Measurements from ENCODE around the gene VEZT.

Gene VEZT

DNA sequence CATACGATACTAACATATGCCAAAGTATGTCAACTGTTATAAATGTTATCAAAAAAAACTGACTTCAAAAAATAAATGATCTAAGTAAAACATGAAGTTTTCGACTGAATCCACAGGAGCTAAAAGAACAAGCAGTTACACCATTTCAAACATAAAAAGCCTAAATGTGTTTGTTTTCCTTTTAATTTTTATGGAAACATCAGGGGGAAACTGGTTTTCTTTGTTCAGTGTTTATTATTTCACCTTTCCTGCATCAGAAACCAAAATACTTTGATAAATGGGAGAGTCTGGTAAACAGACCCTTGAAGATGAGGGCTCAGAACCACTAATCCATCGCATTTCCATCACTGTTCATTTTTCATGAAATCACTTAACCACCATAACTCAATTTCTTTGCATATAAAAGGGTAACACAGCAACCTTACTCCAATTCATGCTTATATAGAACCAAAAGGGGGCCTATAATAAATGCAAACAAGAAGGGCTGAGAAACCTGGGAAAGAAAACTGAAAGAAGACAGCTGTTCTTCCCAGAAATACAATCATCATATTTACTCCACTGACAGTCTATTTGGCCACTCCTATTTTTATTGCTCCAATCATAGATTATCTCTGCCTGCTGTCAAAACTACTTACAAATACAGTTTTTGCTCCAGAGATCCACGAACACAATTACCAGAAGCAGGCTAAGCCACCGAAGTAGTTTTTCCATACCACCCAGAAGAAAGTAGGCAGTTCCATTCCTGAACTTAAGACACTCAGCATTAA is 17.3 kb upstream of the VEZT start:
- no peak for DNase-seq

DNA sequence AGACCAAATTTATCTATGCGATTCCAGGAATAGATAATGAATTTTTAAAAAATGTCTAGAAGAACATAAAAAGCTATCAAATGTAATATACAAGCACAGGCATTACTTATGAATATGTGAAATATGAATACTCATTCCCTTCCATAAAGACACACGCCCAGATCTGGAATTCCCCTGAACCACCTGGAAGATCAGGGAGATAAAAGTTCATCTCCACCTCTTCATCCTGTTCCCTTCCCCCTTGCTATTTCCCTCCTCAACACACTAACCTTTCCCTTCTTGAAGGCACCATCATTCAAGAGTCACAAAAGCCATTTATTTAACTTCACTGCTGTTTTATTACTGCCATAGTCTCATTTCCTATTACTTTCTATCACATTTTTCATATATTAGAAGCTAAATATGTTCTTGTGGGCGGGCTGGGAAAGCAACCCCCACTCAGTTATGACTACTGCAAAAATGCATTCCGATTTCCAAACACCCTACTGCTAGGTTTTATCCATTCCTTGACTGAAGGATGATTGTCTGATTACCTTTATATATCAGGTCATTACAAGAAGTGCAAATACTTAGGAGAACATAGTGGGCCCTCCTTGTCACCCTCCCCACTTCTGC is 16.4 kb upstream of the VEZT start:
- no peak for DNase-seq

DNA sequence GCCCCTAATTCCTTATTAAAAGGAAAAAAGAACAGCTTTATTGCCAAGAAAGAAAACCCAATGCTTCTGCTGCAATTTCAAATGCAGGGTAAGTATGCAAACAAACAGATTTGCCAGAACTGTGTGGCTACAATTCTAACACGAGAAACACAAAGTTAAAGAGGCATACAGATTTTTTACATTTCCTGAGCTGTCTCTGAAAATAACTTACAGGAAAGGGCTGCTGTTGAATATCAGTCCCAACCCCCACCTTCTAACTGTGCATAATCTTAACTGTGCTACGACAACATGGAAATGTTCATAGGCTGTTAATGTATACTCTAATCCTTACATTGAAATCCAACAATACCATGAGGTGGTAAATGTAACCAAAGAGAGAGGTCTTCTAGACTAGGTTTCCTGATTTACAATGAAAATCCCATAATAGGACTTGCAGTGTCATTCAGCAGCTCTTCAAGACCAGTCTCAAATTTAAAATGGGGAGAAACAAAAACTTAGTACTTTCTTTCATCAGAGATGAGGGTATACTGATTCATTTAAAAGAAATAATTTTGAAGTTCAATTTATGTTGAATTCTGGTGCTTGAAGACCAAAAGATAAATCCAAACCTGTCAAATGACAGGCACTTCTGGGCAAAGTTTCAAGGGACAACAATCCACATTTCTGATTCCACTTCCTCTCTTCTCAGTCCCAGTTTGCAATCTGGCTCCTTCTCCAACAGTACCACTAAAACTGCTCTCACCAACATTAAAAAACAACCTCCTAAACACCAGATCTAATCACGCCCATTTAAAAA is 14.7 kb upstream of the VEZT start:
- no peak for DNase-seq

DNA sequence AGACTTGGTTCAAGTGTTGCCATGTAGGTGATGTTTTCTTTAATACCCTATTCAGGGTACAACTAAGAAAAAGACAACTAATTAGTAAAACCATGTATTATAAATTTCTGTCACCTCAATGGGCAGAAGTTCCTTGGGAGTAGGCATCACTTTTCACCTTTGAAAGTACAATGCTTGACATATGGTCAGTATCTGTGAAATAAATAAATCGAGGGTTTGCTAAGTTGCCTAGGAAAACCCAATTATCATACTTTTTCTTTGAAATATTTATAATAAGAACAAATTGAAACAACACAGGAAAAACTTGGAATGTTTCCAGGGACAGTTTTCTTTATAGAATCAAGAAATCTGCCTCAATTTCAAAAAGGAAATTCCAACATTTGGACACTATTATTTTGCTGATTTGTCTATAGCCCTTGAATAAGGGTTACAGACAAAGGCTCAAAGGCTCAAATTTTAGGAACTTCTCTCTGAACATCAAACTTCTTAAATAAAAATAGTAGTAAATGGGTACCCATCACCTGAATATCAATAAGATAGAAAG is 14.0 kb upstream of the VEZT start:
- DNase-seq, result no peak

DNA sequence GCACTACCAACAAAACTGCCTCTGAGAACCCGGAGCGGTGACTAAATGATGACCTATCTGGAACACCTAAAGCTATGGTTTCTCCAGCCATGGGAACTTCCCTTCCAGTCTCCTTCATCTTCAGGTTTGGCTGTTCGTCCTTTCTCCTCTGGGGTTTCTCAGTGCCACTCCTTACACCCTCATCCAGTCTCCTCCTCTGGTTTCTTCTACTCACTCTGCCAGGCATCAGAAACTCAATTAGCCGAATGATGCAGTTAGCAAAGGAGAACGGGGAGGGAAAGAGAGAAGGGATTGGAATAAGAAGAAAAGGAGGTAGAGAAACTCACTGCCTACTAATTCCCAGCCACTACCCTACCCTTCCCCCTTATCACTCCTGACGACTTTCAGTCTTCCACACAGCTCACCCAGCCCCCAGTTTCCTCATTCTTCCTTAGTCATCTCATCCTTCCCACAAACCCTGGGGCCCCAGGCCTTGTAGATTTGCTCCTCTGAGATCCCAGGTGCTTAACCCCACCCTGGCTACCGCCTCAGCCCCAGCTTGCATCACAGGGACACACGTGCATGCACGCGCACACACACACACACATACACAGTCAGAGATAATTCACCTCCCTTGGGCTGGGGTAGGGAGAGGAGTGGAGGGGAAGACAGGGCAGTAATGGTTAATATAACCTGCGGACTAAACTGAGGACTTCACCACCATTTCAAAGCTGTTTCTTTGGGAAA is 13.3 kb upstream of the VEZT start:
- DNase-seq, result no peak

DNA sequence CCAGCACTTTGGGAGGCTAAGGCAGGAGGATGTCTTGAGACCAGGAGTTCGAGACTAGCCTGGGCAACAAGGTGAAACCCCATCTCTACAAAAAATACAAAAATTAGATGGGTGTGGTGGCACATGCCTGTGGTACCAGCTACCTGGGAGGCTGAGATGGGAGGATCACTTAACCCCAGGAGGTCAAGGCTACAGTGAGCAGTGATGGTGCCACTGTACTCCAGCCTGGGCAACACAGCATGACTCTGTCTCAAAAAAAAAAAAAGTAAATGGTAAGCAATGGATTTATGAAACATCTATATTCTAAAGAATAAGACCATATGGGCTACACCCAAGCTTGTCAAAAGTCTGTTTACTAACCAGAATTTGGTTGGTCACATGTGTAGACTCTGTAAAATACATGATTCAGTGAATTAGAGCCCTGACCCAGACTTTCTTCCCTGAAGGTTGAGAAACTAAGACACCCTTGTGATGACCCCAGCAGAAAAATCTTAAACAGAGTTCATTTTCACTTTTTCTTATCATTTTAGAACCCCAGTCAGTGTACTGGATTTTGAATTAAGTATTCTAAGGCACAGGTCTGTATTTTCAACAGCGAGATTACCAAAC is 12.5 kb upstream of the VEZT start:
- no peak for DNase-seq

DNA sequence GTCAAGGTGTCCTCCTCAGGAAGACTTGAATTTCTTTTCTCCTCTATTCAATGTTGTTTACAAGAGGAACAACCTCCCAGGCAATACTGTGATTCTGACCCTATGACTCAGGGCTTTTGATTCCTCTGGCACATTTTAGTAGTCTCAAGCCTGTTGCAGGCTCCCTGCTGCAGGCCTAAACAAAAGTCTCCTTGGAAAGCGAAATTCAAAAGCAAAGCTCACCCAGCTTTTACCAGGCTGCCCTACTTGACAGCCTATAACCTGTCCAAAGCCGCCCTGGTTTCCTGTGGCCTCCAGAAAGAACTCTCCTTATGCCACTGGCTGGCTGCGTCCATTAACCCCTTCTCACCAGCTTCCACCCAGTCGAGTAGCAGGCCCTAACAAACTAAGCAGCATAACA is 11.9 kb upstream of the VEZT start:
- no peak for DNase-seq

DNA sequence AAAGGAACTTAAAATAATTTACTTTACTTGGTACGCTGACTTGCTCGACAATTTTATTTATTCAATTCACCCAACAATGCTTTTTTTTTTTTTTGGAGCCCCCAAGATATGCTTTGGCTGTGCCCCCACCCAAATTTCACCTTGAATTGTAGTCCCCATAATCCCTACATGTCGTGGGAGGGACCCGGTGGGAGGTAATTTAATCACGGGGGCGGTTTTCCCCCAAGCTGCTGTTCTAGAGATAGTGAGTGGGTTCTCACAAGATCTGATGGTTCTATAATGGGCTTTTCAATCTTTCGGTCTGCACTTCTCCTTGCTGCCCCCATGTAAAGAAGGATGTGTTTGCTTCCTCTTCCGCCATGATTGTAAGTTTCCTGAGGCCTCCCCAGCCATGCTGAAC is 10.7 kb upstream of the VEZT start:
- DNase-seq, result no peak

DNA sequence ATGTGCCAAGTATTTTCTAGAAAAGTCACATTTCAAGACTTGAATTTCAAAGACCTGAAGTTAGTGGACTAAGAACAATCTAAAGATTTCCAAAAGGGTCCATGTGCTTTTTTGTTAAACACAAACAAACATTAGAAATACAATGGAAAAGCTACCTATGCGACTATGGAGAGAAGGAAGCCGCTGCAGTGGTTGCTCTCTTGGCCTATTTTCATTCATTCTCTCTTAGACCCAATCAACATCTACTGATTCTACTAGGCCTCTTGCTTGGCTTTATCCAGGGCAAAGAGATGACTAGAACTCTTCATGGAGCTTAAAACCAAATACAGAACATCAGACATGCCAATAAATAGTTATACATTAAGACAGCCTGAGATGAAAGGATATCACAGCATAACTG is 10.2 kb upstream of the VEZT start:
- no peak for DNase-seq

DNA sequence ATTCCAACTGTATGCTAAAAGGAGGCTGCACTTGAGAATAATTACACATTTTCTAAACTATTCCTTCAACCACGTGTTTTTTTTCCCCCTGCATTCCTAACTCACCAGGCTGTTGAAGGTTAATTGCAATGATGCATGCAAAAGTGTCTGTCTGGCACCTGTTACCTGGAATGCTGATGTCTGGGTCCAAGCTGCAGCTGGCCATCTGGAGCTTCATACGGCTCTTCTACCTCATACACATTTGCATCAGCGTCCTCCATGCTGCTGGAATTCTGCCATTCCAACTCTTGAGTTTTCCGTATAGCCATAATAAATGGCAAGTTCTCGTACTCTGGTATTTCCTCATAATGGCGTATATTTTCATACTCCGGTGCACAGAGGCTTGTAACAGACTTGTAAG is 8.9 kb upstream of the VEZT start:
- no peak for DNase-seq

DNA sequence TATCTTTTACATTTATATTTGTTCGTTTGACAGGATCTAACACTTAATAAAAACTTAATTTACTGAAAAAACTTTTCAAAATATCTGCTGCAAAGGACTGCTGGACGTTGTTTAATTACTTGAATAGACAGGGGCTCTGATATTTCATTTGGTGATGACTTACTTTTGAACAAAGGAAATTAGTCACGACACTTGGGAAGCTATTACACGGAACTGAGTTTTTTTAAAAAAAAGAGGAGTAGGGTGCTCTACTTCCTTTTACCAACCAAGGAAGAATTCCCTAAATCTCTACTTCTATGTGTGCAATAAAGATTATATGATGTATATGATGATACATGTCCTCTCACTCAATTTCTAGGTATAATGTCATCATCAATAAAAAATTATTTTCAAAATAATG is 5.0 kb upstream of the VEZT start:
- no peak for DNase-seq

DNA sequence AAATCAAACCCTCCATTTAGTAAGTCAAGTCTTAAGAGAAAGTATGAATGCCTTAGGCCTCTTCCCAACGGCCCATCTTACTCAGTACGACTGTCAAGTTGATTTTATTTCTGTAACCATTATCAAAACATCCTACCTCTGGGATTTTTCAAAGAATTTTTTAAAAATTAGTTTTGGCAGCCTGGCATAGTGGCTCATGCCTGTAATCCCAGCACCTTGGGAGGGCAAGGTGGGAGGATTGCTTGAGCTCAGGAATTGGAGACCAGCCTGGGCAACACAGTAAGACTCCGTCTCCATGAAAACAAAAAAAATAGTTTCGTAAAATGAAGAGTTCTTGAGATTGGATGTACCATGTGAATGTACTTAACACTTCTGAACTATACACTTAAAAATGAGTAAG is 4.5 kb upstream of the VEZT start:
- no peak for DNase-seq

DNA sequence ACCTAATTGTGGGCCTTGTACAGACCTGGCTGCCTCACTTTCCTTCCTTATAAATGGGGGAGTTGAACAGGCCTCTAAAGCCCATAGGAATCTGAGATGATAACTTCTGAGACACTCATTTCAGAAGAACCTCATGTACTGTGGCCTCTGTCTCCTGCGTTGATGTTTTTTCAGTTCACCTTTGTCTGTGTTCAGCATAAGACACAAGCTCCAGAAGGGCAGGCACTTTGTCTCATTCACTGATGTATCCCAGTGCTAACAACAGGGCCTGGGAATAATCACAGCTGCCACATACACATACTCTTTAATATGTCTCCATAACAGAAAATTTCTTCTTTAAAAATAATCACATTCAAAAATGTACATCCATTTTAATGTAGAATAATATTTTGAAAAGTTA is 3.7 kb upstream of the VEZT start:
- DNase-seq, result no peak

DNA sequence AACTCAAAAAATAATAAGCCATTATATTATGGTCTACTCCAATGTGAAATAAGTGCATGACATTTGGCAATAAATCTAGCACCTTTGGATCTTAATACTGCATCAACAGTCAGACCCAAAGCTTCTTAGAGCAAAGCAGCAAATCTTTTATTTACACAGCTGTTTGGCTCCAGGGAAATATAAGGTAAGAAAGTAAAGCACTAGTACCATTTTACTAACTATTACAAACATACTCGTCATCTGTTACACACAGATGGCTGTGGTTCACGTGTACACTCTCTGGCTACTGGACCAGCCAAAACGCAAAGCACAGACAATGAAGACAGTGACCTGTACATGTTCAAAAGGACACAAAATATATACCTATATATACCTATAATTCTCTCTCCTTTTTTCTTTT is 3.1 kb upstream of the VEZT start:
- no peak for DNase-seq

DNA sequence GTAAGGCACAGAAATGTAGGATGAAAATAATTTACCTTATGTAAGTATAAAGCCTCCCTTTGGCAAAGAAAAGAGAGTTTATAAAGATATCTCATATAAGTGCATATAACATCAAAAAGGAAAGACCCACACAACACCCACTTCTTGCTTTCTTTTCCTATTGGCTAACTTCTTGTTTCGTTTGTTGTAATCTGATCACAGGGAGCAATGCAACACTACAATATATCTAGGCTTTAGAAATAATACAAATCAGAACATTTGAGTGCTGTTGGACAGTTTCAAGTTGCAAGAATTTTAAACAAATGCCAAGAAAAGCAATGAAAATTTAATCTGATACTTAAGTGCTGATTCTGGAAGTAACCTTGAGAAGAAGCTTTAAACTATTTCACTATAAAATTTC is 1.7 kb upstream of the VEZT start:
- DNase-seq, result no peak

DNA sequence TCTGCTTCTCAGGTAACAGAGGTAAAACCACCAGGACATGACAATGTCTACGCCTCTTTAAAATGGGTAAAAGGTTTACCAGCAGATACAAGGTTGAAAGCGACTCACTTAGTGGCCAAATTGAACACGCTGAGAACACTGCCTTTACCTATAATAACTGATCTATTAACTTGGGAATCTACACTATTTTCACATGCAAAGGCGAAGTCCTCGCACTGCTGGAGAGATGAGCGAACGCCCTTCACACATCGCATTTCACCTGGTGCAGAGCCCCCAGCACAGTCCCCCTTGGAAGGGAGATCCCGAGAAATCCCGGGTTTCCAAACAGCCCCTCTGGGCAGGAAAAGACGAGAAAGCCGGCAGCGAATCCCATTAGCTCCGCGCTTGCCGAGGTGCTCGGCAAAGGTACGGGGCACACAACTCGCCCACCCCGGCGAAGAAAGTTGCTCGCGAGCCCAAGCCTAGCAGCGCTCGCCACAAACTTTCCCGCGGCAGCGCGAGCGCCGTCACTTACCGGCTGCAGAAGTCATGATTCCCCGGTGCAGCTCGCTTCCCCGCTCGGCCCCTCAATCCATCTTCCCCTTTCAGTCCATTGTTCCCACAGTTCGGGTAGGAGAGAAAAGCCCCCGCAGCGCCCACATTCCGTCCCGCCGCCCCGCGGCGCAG is 763 bp upstream of the VEZT start:
- DNase-seq, result no peak

DNA sequence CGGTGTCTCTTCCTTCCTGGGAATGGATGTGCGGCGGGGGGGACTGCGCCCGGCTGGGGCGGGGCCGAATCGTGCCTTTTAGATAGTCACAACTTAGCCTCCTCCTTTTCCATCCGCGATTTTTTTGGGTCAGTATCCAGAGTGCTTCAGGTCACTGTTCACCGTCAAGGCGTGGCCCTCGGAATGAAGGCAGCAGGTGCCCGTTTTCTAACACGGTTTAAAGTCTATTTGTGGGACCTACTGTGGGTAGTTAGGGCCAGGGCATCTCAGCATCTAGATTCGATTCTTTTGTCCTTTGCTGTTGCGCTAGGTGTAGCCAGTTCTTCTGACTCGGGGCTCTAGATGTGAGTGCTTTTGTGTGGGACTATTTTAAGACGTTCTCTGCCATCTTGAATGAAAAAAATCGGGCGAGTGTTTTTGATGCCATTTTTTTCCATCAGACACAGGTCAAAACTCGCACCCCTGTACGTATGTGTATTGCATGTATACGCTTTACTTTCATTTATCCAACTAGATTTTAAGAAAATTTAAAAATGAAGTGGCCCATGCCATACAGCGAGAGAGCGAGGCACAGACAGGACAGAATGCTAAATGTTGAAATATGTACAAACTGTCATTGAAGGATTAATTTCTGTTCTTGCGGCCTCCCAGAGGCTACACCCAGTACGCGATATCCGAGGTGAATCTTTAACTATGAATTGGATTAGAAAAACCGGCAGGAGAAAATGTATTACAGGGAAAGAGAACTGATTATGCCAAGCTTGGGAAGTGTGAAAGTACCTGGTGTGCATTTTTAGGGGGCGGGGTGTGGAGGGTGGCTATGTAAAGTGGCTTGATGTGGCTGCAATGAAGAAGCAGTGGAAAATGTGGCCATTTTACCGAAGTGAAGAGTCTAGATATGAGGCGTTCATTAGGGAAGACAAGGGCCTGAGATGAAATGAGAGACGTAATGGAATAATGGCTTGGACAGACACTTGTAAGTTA is 835 bp downstream of the VEZT start:
- peak; percentile 22 for DNase-seq

DNA sequence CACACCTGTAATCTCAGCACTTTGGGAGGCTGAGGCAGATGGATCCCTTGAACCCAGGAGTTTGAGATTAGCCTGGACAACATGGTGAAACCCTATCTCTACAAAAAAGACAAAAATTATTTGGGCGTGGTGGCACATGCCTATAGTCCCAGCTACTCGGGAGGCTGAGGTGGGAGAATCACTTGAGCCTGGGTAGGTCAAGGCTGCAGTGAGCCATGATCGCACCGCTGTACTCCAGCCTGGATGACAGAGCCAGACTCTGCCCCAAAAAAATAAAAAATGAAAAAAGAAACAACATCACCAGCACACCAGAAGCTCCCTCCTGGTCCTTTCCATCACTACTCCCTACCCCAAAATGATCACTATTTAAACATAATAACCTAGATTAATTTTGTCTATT is 2.6 kb downstream of the VEZT start:
- no peak for DNase-seq

DNA sequence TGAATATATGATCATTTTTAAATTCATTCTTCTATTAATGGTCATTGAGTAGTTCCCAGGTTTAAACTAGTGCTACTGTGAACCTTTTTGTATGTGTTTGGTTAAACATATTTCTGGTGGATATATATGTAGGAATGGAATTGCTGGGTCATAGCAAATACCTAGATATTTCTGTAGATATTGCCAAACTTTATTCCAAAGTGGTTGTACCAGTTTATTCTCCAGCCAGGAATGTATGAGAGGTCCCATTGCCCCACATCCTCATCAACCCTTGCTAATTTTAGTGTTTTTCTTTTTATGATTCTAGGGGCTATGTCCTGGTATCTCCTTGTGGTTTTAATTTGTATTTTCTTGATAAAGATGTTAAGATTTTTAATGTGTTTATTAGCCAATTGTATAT is 3.1 kb downstream of the VEZT start:
- no peak for DNase-seq

DNA sequence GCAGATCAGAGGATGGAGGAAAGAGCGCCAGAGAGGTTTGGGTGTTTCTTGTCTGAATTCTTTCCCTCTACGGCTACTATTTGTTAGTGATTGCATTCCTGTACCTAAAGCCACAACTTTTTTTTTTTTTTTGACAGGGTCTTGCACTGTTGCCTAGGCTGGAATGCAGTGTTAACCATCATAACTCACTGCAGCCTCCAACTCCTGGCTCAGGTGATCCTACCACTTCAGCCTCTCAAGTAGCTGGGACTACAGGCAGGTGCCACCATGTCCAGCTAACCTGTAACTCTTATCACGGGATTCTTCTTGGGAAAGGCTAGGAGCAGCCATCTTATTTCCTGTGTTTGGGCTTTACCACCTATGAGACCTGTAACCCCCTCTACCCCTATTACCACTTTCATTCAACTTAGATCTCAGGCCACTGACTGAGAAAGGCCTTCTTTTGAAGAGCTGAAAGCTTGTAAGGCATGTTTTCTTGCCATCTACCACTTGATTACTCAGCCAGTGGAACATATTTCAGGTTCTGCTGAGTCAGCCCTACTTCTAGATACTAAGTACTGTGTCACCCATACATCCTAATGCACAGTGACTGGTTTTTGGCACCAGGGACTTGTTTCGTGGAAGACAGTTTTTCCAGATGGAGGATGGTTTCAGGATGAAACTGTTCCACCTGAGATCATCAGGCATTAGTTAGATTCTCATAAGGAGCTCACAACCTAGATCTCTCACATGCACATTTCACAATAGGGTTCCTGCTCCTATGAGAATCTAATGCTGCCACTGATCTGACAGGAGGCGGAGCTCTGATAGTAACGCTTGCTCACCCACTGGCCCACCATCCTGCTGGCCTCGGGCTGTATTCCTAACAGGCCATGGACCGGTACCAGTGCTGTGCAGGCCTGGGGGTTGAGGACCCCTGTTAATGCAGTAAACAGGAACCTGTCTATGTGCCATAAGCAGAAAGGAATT is 6.9 kb downstream of the VEZT start:
- DNase-seq, result no peak

All from activated CD4-positive, alpha-beta T cell treated with anti-CD3 and anti-CD28 coated beads for 1 hour (primary cell).